Measurements from ENCODE around the gene TMPRSS11B.
"Not testable (repeated sequence)": the region's sequence is repeated elsewhere in the genome, so short reads cannot be mapped to it uniquely, and the experiment has no call there.

Gene TMPRSS11B

GRCh38 chr4:68287704-68288392 is 42.4 kb upstream of the TMPRSS11B start:
- Histone ChIP-seq H3K36me3 (replicated peaks; ENCODE audit: insufficient read depth, low read length) (no peaks in the 10 kb centered on the region), H3K4me1 (ENCODE audit: low read length) (no peaks in the 10 kb centered on the region), H2AFZ (ENCODE audit: low read length) (no peak overlapping the region), H3K9ac (ENCODE audit: low read length) (no peak overlapping the region), H3F3A (ENCODE audit: insufficient read depth, low read length) (no peaks in the 10 kb centered on the region), H3K9me2 (replicated peaks; ENCODE audit: insufficient read depth, low read length) (no peaks in the 10 kb centered on the region), H3K27ac (ENCODE audit: low read length) (no peak overlapping the region), H3K4me2 (ENCODE audit: low read depth, low read length) (no peak overlapping the region), H3K79me2 (ENCODE audit: low read length) (no peaks in the 10 kb centered on the region), H4K20me1 (ENCODE audit: insufficient read depth, low read length) (no peaks in the 10 kb centered on the region), H3K9me3 (replicated peaks; ENCODE audit: insufficient read depth, low read length) (no peaks in the 10 kb centered on the region), H3K27me3 (replicated peaks; ENCODE audit: insufficient read depth, low read length) (no peaks in the 10 kb centered on the region), H3K4me3 (ENCODE audit: low read length) (no peak overlapping the region)
- DNase-seq: no peak
- TF ChIP-seq EZH2 (optimal IDR thresholded peaks at IDR 0.05; ENCODE audit: low read depth, low read length) (no peak), EZH2phosphoT487 (IDR thresholded peaks at IDR 0.05; ENCODE audit: low read length) (no peak), CTCF (IDR thresholded peaks at IDR 0.05; ENCODE audit: low read length) (no peak)

GRCh38 chr4:68283714-68284113 is 38.2 kb upstream of the TMPRSS11B start:
- Histone ChIP-seq H3K9me2 (replicated peaks; ENCODE audit: insufficient read depth, low read length) (no peaks in the 10 kb centered on the region), H3K36me3 (replicated peaks; ENCODE audit: insufficient read depth, low read length) (no peaks in the 10 kb centered on the region), H2AFZ (ENCODE audit: low read length) (no peak overlapping the region), H3K4me2 (ENCODE audit: low read depth, low read length) (no peak overlapping the region), H3K9ac (ENCODE audit: low read length) (no peak overlapping the region), H3K27ac (ENCODE audit: low read length) (no peak overlapping the region), H3K4me1 (ENCODE audit: low read length) (no peaks in the 10 kb centered on the region), H3K4me3 (ENCODE audit: low read length) (no peak overlapping the region), H3F3A (ENCODE audit: insufficient read depth, low read length) (no peaks in the 10 kb centered on the region), H3K9me3 (replicated peaks; ENCODE audit: insufficient read depth, low read length) (no peaks in the 10 kb centered on the region), H4K20me1 (ENCODE audit: insufficient read depth, low read length) (no peaks in the 10 kb centered on the region), H3K79me2 (ENCODE audit: low read length) (no peaks in the 10 kb centered on the region), H3K27me3 (replicated peaks; ENCODE audit: insufficient read depth, low read length) (no peaks in the 10 kb centered on the region)
- no peak for DNase-seq
- TF ChIP-seq EZH2 (optimal IDR thresholded peaks at IDR 0.05; ENCODE audit: low read depth, low read length) (no peak), EZH2phosphoT487 (IDR thresholded peaks at IDR 0.05; ENCODE audit: low read length) (no peak), CTCF (IDR thresholded peaks at IDR 0.05; ENCODE audit: low read length) (no peak)

- no peak overlapping the region for H3K27ac ChIP-seq (ENCODE audit: low read length)
- no peak for DNase-seq
Observed at GRCh38 chr4:68283095-68283494, 37.6 kb upstream of the TMPRSS11B start.

GRCh38 chr4:68281796-68282740 is 36.6 kb upstream of the TMPRSS11B start:
- H3K27ac ChIP-seq (ENCODE audit: low read length); H3K4me3 ChIP-seq (ENCODE audit: low read length); H3K27me3 ChIP-seq (replicated peaks; ENCODE audit: insufficient read depth, low read length); H3K79me2 ChIP-seq (ENCODE audit: low read length); H2AFZ ChIP-seq (ENCODE audit: low read length); H3F3A ChIP-seq (ENCODE audit: insufficient read depth, low read length); H3K4me1 ChIP-seq (ENCODE audit: low read length); DNase-seq; H3K9me3 ChIP-seq (replicated peaks; ENCODE audit: insufficient read depth, low read length); H3K4me2 ChIP-seq (ENCODE audit: low read depth, low read length); H3K9ac ChIP-seq (ENCODE audit: low read length); H4K20me1 ChIP-seq (ENCODE audit: insufficient read depth, low read length); H3K36me3 ChIP-seq (replicated peaks; ENCODE audit: insufficient read depth, low read length); H3K9me2 ChIP-seq (replicated peaks; ENCODE audit: insufficient read depth, low read length): not testable (repeated sequence)

More at GRCh38 chr4:68283095-68283494, 37.6 kb upstream of the TMPRSS11B start:
- H3K9me3 ChIP-seq (replicated peaks; ENCODE audit: insufficient read depth, low read length): no peaks in the 10 kb centered on the region
- TF ChIP-seq EZH2phosphoT487 (IDR thresholded peaks at IDR 0.05; ENCODE audit: low read length): no peak
- no peak for TF ChIP-seq EZH2 (optimal IDR thresholded peaks at IDR 0.05; ENCODE audit: low read depth, low read length)
- TF ChIP-seq CTCF (IDR thresholded peaks at IDR 0.05; ENCODE audit: low read length): no peak
- H3K4me1 ChIP-seq (ENCODE audit: low read length): no peaks in the 10 kb centered on the region
- no peaks in the 10 kb centered on the region for H3K9me2 ChIP-seq (replicated peaks; ENCODE audit: insufficient read depth, low read length)
- H4K20me1 ChIP-seq (ENCODE audit: insufficient read depth, low read length): no peaks in the 10 kb centered on the region
- H3K9ac ChIP-seq (ENCODE audit: low read length): no peak overlapping the region
- H3K27me3 ChIP-seq (replicated peaks; ENCODE audit: insufficient read depth, low read length): no peaks in the 10 kb centered on the region
- no peak overlapping the region for H3K4me3 ChIP-seq (ENCODE audit: low read length)
- no peak overlapping the region for H3K4me2 ChIP-seq (ENCODE audit: low read depth, low read length)
- no peaks in the 10 kb centered on the region for H3F3A ChIP-seq (ENCODE audit: insufficient read depth, low read length)
- H3K36me3 ChIP-seq (replicated peaks; ENCODE audit: insufficient read depth, low read length): no peaks in the 10 kb centered on the region
- no peak overlapping the region for H2AFZ ChIP-seq (ENCODE audit: low read length)
- H3K79me2 ChIP-seq (ENCODE audit: low read length): no peaks in the 10 kb centered on the region

All from MM.1S (cell line).